ENCODE results near the gene CRHR2.

- no peak for TF ChIP-seq CTCF (IDR thresholded peaks at IDR 0.05)
- no peak for TF ChIP-seq POLR2A (IDR thresholded peaks at IDR 0.05)
Observed at GRCh38 chr7:30627026-30627425, 55.2 kb downstream of the CRHR2 start.
